ENCODE data around the gene E4F1. TPM values are rescaled to one million over a fixed set of nuclear protein-coding genes. Genes with fewer than 3 reads are reported as not detected.
"Not testable (repeated sequence)": the region's sequence is repeated elsewhere in the genome, so short reads cannot be mapped to it uniquely, and the experiment has no call there.

Gene E4F1
- total RNA-seq, 4 donors from 2014 or later = 24.5 to 38.4 (median 27.0) TPM

GRCh38 chr16:2198283-2198682 is 25.1 kb upstream of the E4F1 start:
- H3K36me3 ChIP-seq = no peaks in the 10 kb centered on the region
- no peak for ATAC-seq
- peaks cover 27 to 36% (median 33%) of the 10 kb centered on the region in 3 donors for H3K27me3 ChIP-seq
- H3K27ac ChIP-seq = no peak overlapping the region
- in situ Hi-C loops (cut with MboI; ENCODE audit: low sequenced_read_pairs in 4 of 4) (no loop called here), intact Hi-C loops (cut with DNase I; ENCODE audit: low total_unique reads) (loop anchor here (5.0 kb wide), 1 partner anchor 304 kb away; no protein-coding TSS in a partner anchor)
- TF ChIP-seq POLR2A (IDR thresholded peaks at IDR 0.05) (no peak), CTCF (IDR thresholded peaks at IDR 0.05 in 4 of 5, conservative IDR thresholded peaks at IDR 0.05 in 1 of 5) (no peak)
- H3K4me1 ChIP-seq = peaks cover 7 to 10% of the 10 kb centered on the region in 2 donors
- DNase-seq = no peak
- no peak overlapping the region for H3K4me3 ChIP-seq
- no peaks in the 10 kb centered on the region for H3K9me3 ChIP-seq

- intact Hi-C loops (cut with DNase I; ENCODE audit: low total_unique reads) = loop anchor here (5.0 kb wide), 1 partner anchor 303 kb away; no protein-coding TSS in a partner anchor
Measured at GRCh38 chr16:2199095-2199494, 24.3 kb upstream of the E4F1 start.

GRCh38 chr16:2199621-2200139 is 23.7 kb upstream of the E4F1 start:
- ATAC-seq (no peak), DNase-seq (no peak)
- Histone ChIP-seq H3K36me3 (no peaks in the 10 kb centered on the region), H3K4me3 (no peak overlapping the region), H3K4me1 (peaks cover 9 to 13% of the 10 kb centered on the region in 2 donors), H3K27me3 (peaks cover 21 to 25% (median 22%) of the 10 kb centered on the region in 3 donors), H3K27ac (no peak overlapping the region), H3K9me3 (no peaks in the 10 kb centered on the region)
- TF ChIP-seq POLR2A (IDR thresholded peaks at IDR 0.05) (no peak), CTCF (IDR thresholded peaks at IDR 0.05 in 4 of 5, conservative IDR thresholded peaks at IDR 0.05 in 1 of 5) (no peak)
- in situ Hi-C loops (cut with MboI; ENCODE audit: low sequenced_read_pairs in 4 of 4) = no loop called here
- intact Hi-C loops (cut with DNase I; ENCODE audit: low total_unique reads) = loop anchor here (5.0 kb wide), 1 partner anchor 303 kb away; no protein-coding TSS in a partner anchor

More at GRCh38 chr16:2199095-2199494, 24.3 kb upstream of the E4F1 start:
- H3K27ac ChIP-seq = no peak overlapping the region
- no peaks in the 10 kb centered on the region for H3K9me3 ChIP-seq
- peaks cover 27 to 31% (median 27%) of the 10 kb centered on the region in 3 donors for H3K27me3 ChIP-seq
- H3K4me1 ChIP-seq = peaks cover 7 to 10% of the 10 kb centered on the region in 2 donors
- TF ChIP-seq POLR2A (IDR thresholded peaks at IDR 0.05) (no peak), CTCF (IDR thresholded peaks at IDR 0.05 in 4 of 5, conservative IDR thresholded peaks at IDR 0.05 in 1 of 5) (no peak)
- no peak overlapping the region for H3K4me3 ChIP-seq
- DNase-seq (no peak), ATAC-seq (no peak)
- in situ Hi-C loops (cut with MboI; ENCODE audit: low sequenced_read_pairs in 4 of 4) = no loop called here
- no peaks in the 10 kb centered on the region for H3K36me3 ChIP-seq

GRCh38 chr16:2200313-2200712 is 23.1 kb upstream of the E4F1 start:
- ATAC-seq = no peak
- H3K27ac ChIP-seq = no peak overlapping the region
- no peak overlapping the region for H3K4me3 ChIP-seq
- H3K27me3 ChIP-seq = peaks cover 15 to 18% (median 15%) of the 10 kb centered on the region in 3 donors
- TF ChIP-seq CTCF (IDR thresholded peaks at IDR 0.05 in 4 of 5, conservative IDR thresholded peaks at IDR 0.05 in 1 of 5) = no peak
- no peak for TF ChIP-seq POLR2A (IDR thresholded peaks at IDR 0.05)
- H3K9me3 ChIP-seq = no peaks in the 10 kb centered on the region
- in situ Hi-C loops (cut with MboI; ENCODE audit: low sequenced_read_pairs in 4 of 4) = no loop called here
- no peak for DNase-seq
- intact Hi-C loops (cut with DNase I; ENCODE audit: low total_unique reads) = no loop called here
- no peaks in the 10 kb centered on the region for H3K36me3 ChIP-seq
- H3K4me1 ChIP-seq = peaks cover 10 to 12% of the 10 kb centered on the region in 2 donors

- H3K27ac ChIP-seq; ATAC-seq; H3K27me3 ChIP-seq; H3K4me3 ChIP-seq; DNase-seq; in situ Hi-C loops (cut with MboI; ENCODE audit: low sequenced_read_pairs in 4 of 4); H3K9me3 ChIP-seq; intact Hi-C loops (cut with DNase I; ENCODE audit: low total_unique reads): not testable (repeated sequence)
- H3K36me3 ChIP-seq = peaks cover 0 to 17% of the 10 kb centered on the region in 2 donors
- peaks cover 14 to 17% of the 10 kb centered on the region in 2 donors for H3K4me1 ChIP-seq
Measured at GRCh38 chr16:2203119-2203688, 20.2 kb upstream of the E4F1 start.

Data from gastrocnemius medialis (tissue), 4 donors.